Tibial artery (tissue), 4 donors: ENCODE data around the gene PEX14.

Experiments
- DNase-seq, 2 donors: peaks; one replicate each; pipeline ENCODE4 v3.0.0-alpha.2; 2019
- H3K27ac ChIP-seq, 2 donors: fragments of 200-600 bp; sonication (generic) in 1 of 2; 1 replicate in 1 of 2; 2 replicates in 1 of 2; pipeline ENCODE4 v1.5.1; 2018 to 2019; ENCODE audit warnings: mild to moderate bottlenecking in 1 of 2
- H3K27me3 ChIP-seq, 2 donors: fragments of 200-600 bp; sonication (generic) in 1 of 2; one replicate each; pipeline versions ENCODE4 v1.5.1 to v1.6.0; 2016 to 2019
- H3K36me3 ChIP-seq, 3 donors: fragments of 200-600 bp; sonication (generic) in 2 of 3; one replicate each; pipeline ENCODE4 v1.5.1; 2016 to 2019; ENCODE audit warnings: mild to moderate bottlenecking in 2 of 3
- H3K4me1 ChIP-seq, 4 donors: fragments of 200-600 bp; sonication (generic) in 2 of 4; 1 replicate in 3 of 4; 2 replicates in 1 of 4; pipeline ENCODE4 v1.5.1; 2016 to 2019
- H3K4me3 ChIP-seq, 2 donors: fragments of 200-600 bp; sonication (generic) in 1 of 2; 1 replicate in 1 of 2; 2 replicates in 1 of 2; pipeline ENCODE4 v1.5.1; 2018 to 2019; ENCODE audit warnings: mild to moderate bottlenecking in 2 of 2
- H3K9me3 ChIP-seq, 3 donors: fragments of 200-600 bp; sonication (generic) in 1 of 3; one replicate each; pipeline ENCODE4 v1.5.1; 2016 to 2019
- CTCF ChIP-seq, 2 experiments: fragments of 200-600 bp in 1 of 2; fragments of 450-650 bp in 1 of 2; IDR thresholded peaks; one replicate each; pipeline ENCODE4 v1.5.1; 2017 to 2019; ENCODE audit warnings: antibody characterized with exemption in 2 of 2, mild to moderate bottlenecking in 1 of 2, moderate library complexity in 1 of 2
- intact Hi-C: fragments of 100-400 bp; cut with DNase I; formaldehyde crosslinking; loops from one replicate; pipeline ENCODE4 v1.15.0; 2023; ENCODE audit warnings: low total_unique reads

The PEX14 gene

GRCh38 chr1:10658396-10659066, 183.8 kb downstream of the PEX14 start:
- TF ChIP-seq CTCF (IDR thresholded peaks at IDR 0.05) = no peak
- Histone ChIP-seq H3K4me1 (peaks cover 0 to 11% (median 10%) of the 10 kb centered on the region in 4 donors), H3K27me3 (no peaks in the 10 kb centered on the region), H3K9me3 (no peaks in the 10 kb centered on the region), H3K36me3 (peaks cover 18 to 78% (median 41%) of the 10 kb centered on the region in 3 donors), H3K4me3 (no peak overlapping the region), H3K27ac (no peak overlapping the region)
- no peak for DNase-seq
- intact Hi-C loops = no loop called here

- Histone ChIP-seq H3K9me3 (no peaks in the 10 kb centered on the region), H3K4me1 (peaks cover 0 to 18% (median 17%) of the 10 kb centered on the region in 4 donors), H3K27ac (no peak overlapping the region), H3K36me3 (peaks cover 15 to 78% (median 34%) of the 10 kb centered on the region in 3 donors), H3K4me3 (no peak overlapping the region), H3K27me3 (no peaks in the 10 kb centered on the region)
- DNase-seq = no peak
- no peak for TF ChIP-seq CTCF (IDR thresholded peaks at IDR 0.05)
- intact Hi-C loops = no loop called here
These were observed 184.5 kb downstream of the PEX14 start for GRCh38 chr1:10659218-10659617.

- Histone ChIP-seq H3K27ac (no peak overlapping the region), H3K4me1 (peaks cover 0 to 24% (median 24%) of the 10 kb centered on the region in 4 donors), H3K36me3 (peaks cover 15 to 78% (median 29%) of the 10 kb centered on the region in 3 donors), H3K9me3 (no peaks in the 10 kb centered on the region), H3K27me3 (no peaks in the 10 kb centered on the region), H3K4me3 (no peak overlapping the region)
- DNase-seq = no peak
- intact Hi-C loops = no loop called here
- no peak for TF ChIP-seq CTCF (IDR thresholded peaks at IDR 0.05)
These were observed 185.1 kb downstream of the PEX14 start for GRCh38 chr1:10659646-10660540.

GRCh38 chr1:10661453-10661852, 186.7 kb downstream of the PEX14 start:
- intact Hi-C loops = no loop called here
- Histone ChIP-seq H3K4me3 (no peak overlapping the region), H3K36me3 (peaks cover 15 to 68% (median 32%) of the 10 kb centered on the region in 3 donors), H3K27me3 (no peaks in the 10 kb centered on the region), H3K4me1 (peaks cover 0 to 40% (median 39%) of the 10 kb centered on the region in 4 donors), H3K27ac (no peak overlapping the region), H3K9me3 (no peaks in the 10 kb centered on the region)
- no peak for DNase-seq
- TF ChIP-seq CTCF (IDR thresholded peaks at IDR 0.05) = no peak

- H3K9me3 ChIP-seq = no peaks in the 10 kb centered on the region
- DNase-seq = no peak
- H3K36me3 ChIP-seq = peaks cover 15 to 61% (median 32%) of the 10 kb centered on the region in 3 donors
- no peaks in the 10 kb centered on the region for H3K27me3 ChIP-seq
- peak overlapping the region in 1 of 2 donors; percentile 94 for H3K27ac ChIP-seq
- peaks cover 0 to 47% (median 46%) of the 10 kb centered on the region in 4 donors for H3K4me1 ChIP-seq
- TF ChIP-seq CTCF (IDR thresholded peaks at IDR 0.05) = no peak
- intact Hi-C loops = no loop called here
- H3K4me3 ChIP-seq = no peak overlapping the region
These were observed 187.4 kb downstream of the PEX14 start for GRCh38 chr1:10662090-10662688.
